ENCODE data around the gene PDE1C.
A peak's percentile ranks its signal among the peaks of the same experiment; 100 is the strongest.

PDE1C gene

GRCh38 chr7:31906479-31907171, 163.6 kb downstream of the PDE1C start:
- H3K4me3 ChIP-seq (replicated peaks; ENCODE audit: low read depth, low read length), result no peak overlapping the region
- TF ChIP-seq, protein P1, sequence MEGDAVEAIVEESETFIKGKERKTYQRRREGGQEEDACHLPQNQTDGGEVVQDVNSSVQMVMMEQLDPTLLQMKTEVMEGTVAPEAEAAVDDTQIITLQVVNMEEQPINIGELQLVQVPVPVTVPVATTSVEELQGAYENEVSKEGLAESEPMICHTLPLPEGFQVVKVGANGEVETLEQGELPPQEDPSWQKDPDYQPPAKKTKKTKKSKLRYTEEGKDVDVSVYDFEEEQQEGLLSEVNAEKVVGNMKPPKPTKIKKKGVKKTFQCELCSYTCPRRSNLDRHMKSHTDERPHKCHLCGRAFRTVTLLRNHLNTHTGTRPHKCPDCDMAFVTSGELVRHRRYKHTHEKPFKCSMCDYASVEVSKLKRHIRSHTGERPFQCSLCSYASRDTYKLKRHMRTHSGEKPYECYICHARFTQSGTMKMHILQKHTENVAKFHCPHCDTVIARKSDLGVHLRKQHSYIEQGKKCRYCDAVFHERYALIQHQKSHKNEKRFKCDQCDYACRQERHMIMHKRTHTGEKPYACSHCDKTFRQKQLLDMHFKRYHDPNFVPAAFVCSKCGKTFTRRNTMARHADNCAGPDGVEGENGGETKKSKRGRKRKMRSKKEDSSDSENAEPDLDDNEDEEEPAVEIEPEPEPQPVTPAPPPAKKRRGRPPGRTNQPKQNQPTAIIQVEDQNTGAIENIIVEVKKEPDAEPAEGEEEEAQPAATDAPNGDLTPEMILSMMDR (IDR thresholded peaks at IDR 0.05; ENCODE audit: low read depth, low read length, missing control alignments), result no peak
- no peak for DNase-seq (ENCODE audit: extremely low read depth, low read depth)

DNA sequence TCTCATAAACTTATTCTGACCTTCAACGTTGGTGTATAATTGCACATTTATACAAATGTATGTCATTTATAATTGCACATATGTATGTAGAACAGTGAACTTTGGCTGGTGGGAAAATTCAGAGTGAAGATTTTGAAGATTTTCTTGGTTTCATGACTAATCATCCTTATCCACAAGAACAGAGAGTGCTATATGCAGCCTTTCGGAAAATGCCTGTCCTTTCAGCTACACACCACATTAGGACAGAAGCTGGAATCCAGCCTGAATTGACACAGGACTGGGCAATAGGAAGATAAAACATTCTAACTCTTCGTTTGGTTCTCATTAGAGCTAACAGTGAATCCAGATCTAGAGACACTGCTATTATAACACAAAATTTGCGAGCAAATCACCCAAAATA, 166.2 kb downstream of the PDE1C start:
- no peak overlapping the region for H3K4me3 ChIP-seq (replicated peaks; ENCODE audit: low read depth, low read length)
- TF ChIP-seq, protein P1 (IDR thresholded peaks at IDR 0.05; ENCODE audit: low read depth, low read length, missing control alignments), result no peak
- DNase-seq (ENCODE audit: extremely low read depth, low read depth), result no peak

GRCh38 chr7:31899356-31899927, 170.8 kb downstream of the PDE1C start:
- DNase-seq (ENCODE audit: extremely low read depth, low read depth), result no peak
- no peak overlapping the region for H3K4me3 ChIP-seq (replicated peaks; ENCODE audit: low read depth, low read length)
- TF ChIP-seq, protein P1 (IDR thresholded peaks at IDR 0.05; ENCODE audit: low read depth, low read length, missing control alignments), result no peak

GRCh38 chr7:31896925-31897324, 173.3 kb downstream of the PDE1C start:
- peak; percentile 9 for DNase-seq (ENCODE audit: extremely low read depth, low read depth)
- TF ChIP-seq, protein P1 (IDR thresholded peaks at IDR 0.05; ENCODE audit: low read depth, low read length, missing control alignments), result no peak
- no peak overlapping the region for H3K4me3 ChIP-seq (replicated peaks; ENCODE audit: low read depth, low read length)

DNA sequence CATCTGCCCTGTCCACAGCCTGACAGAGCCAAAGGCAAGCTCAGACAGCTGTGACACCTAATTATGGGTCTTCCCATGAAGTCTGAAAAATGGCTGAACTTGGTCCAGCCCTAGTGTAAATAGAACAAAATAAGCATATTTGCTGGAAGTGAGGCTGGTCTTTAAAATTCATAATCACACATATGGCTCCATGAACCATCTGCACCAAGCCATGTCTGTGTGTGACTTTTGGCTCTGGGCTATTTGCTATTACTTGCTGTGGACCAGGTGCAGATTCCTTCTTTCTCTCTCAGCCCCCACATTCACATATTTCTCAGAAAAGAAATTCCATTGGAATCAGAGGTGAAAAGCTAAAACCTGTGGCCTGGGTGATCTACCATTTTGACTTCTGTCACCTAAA, 175.9 kb downstream of the PDE1C start:
- TF ChIP-seq, protein P1 (IDR thresholded peaks at IDR 0.05; ENCODE audit: low read depth, low read length, missing control alignments), result no peak
- DNase-seq (ENCODE audit: extremely low read depth, low read depth), result no peak
- no peak overlapping the region for H3K4me3 ChIP-seq (replicated peaks; ENCODE audit: low read depth, low read length)

DNA sequence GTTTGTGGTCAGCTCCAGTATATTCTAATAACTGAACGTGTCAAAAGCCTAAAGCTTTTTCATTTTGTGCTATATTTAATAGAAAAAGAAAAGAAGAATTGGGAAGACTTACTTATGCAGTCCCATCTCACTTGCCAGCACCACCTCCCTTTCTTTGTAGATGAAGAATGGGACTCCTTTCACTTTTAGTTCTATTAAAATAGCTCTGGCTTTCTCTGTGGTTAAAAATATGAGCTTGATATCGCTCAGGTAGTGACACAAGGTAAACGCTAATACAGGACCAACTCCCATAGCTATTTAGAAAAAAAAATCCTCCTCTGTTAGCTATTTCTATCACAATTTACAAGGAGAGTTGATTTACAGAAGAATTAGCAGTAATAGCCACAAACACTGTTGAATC, 176.8 kb downstream of the PDE1C start:
- TF ChIP-seq, protein P1 (IDR thresholded peaks at IDR 0.05; ENCODE audit: low read depth, low read length, missing control alignments), result no peak
- H3K4me3 ChIP-seq (replicated peaks; ENCODE audit: low read depth, low read length), result no peak overlapping the region
- no peak for DNase-seq (ENCODE audit: extremely low read depth, low read depth)
